Left hindlimb (tissue), 1 donor: ENCODE results near the gene ZNF689.
"Not testable (repeated sequence)": the region's sequence is repeated elsewhere in the genome, so short reads cannot be mapped to it uniquely, and the experiment has no call there.

Experiments used
- DNase-seq: peaks from one replicate; pipeline ENCODE4 v3.0.0-alpha.2; 2018

Gene ZNF689

DNA sequence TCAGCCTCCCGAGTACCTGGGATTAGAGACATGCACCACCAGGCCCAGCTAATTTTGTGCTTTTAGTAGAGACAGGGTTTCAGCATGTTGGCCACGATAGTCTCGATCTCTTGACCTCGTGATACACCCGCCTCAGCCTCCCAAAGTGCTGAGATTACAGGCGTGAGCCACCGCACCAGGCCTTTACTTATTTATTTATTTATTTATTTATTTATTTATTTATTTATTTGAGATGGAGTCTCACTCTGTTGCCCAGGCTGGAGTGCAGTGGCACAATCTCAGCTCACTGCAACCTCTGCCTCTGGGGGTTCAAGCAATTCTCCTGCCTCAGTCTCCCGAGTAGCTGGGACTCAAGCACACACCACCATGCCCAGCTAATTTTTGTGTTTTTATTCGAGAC lies 19.3 kb downstream of the ZNF689 start:
- not testable (repeated sequence) for DNase-seq

GRCh38 chr16:30589582-30589981 lies 20.6 kb downstream of the ZNF689 start:
- not testable (repeated sequence) for DNase-seq

- no peak for DNase-seq
Measured at GRCh38 chr16:30588651-30589050, 21.5 kb downstream of the ZNF689 start.

GRCh38 chr16:30585400-30586191 lies 24.6 kb downstream of the ZNF689 start, which contains the start of gene ZNF785:
Gene ZNF785, minus strand, starts transcription at chr16:30585697. Its CDS starts 86 bp downstream, at chr16:30585611.
- DNase-seq = peak; percentile 98

DNA sequence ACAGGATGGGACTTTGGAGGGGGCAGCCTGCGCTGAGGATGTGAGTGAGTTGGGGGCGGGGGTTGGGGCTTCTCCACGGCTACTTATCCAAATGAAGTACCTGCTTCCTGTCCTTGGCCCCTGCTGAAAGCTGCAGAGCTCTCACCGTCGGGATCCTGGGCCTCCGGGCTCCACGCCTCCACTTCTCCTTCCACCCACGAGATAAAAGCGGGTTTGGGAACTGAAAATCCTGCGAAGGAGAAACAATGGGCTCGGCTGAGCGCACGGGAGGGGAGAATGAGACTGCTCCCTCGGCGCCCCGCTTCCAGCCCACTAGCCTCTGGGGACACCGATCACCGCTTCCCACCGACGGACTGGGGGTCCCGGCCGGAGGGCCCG lies 25.2 kb downstream of the ZNF689 start:
- no peak for DNase-seq

DNA sequence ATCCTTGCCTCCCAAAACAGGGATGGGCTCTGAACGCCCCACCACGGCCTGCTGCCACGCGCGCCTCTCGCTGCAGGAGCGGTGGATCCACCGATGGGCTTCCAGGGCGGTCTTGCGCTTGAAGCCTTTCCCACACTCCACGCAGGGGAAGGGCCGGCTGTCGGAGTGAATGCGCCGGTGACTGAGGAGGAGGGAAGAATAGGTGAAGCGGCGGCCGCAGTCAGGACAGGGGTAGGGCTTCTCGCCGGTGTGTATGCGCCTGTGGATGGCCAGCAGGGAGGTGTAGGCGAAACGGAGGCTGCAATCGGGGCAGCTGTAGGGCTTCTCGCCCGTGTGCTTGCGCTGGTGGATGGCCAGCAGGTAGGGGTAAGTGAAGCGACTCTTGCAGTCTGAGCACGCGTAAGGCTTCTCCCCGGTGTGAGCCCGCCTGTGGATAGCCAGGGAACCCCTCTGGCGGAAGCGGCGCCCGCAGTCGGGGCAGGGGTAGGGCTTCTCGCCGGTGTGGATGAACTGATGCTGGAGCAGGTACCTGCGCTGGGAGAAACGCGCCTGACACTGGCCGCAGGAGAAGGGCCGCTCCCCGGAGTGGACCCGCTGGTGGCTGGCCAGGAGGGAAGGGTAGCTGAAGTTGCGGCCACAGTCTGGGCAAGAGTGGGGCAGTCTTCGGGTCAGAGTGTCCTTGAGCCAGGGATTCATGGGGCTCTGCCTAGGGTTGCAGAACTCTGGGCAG lies 27.4 kb downstream of the ZNF689 start:
- no peak for DNase-seq

DNA sequence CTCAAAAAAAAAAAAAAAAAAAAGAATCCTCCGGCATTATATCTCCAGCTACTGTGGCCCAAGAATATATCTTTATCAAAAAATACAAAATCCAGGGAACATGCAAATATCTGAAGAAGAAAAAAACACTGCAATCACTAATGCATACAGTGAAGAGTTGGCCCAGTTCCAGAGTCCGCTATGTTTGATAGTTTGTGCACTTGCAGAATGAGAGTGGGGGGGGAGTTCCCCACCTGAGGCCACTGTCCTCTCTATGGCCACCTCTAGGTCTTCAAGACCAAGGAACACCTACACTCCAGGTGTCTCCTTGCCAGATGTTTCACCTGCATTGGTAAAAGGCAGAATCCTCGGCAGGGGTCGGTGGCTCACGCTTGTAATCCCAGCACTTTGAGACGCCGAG lies 28.7 kb downstream of the ZNF689 start:
- DNase-seq = no peak

DNA sequence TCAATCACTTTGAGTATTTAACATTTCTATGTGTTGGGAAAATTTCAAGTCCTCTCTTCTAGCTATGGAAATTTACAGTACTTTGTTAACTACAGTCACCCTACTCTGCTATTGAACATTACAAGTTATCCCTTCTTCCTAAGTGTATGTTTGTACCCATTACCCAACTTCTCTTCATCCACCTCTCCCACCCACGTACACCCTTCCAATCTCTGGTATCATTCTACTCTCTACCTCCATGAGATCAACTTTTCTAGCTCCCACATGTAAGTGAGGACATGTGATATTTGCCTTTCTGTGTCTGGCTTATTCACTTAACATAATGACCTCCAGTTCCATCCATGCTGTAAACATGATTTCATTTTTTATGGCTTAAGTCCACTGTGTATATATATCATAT lies 35.5 kb downstream of the ZNF689 start:
- no peak for DNase-seq

DNA sequence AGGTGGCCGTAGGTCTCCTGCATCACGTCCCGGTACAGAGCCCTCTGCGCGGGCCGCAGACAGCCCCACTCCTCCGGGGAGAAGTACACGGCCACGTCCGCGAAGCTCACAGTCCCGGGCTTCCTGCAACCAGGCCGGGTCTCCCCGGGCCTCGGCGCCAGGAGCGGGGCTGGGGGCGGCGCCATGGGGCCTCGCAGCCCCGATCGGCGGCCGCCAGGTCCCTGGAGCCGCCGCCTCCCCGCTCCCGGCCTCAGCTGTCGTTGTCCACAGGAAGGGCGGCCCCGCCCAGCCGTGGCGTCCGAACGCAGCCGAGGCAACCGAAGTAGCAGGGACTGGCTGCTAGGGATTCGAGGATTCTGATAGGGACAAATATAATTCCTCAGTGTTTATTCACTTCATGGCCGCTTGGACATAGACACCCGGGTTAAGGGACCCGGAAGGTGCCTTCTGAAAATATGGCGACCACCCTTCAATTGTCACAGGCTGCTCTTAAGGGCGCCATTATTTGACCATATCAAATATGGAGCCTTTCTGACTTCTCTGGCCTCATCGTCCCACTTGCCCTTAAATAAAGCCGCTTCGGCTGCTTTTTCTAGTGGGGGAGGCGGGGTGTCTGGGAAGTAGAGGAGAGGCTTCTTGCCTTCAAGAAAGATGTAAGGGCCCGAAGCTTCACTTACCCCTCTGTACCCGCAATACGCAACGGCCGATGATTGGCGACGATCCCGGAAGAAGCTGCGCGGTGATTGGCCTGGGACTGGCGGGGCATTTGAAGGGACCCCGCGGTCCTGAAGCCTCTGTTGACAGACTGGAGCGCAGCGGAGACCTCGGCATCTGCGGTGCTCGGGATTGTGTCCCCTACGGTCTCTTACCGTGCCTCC lies 38.5 kb downstream of the ZNF689 start, which contains the start of gene ZNF688:
Gene ZNF688, minus strand, starts transcription at position 270 of the 878 bp plus-strand sequence. Its CDS starts 85 bp downstream, at position 185.
- DNase-seq = peak; percentile 97

GRCh38 chr16:30570636-30571444 lies 39.3 kb downstream of the ZNF689 start:
- DNase-seq = peak; percentile 68

GRCh38 chr16:30569746-30570635 lies 40.2 kb downstream of the ZNF689 start:
- DNase-seq = no peak

GRCh38 chr16:30569281-30569680 lies 40.9 kb downstream of the ZNF689 start:
- no peak for DNase-seq

GRCh38 chr16:30567991-30568638 lies 42.1 kb downstream of the ZNF689 start:
- DNase-seq = no peak

- no peak for DNase-seq
Measured at GRCh38 chr16:30567160-30567990, 42.8 kb downstream of the ZNF689 start.

- DNase-seq = no peak
Measured at GRCh38 chr16:30566531-30566930, 43.7 kb downstream of the ZNF689 start.

- DNase-seq = no peak
Measured at GRCh38 chr16:30565984-30566383, 44.2 kb downstream of the ZNF689 start.

- DNase-seq = no peak
Measured at GRCh38 chr16:30565526-30565925, 44.7 kb downstream of the ZNF689 start.

- DNase-seq = no peak
Measured at GRCh38 chr16:30562021-30562420, 48.2 kb downstream of the ZNF689 start.

DNA sequence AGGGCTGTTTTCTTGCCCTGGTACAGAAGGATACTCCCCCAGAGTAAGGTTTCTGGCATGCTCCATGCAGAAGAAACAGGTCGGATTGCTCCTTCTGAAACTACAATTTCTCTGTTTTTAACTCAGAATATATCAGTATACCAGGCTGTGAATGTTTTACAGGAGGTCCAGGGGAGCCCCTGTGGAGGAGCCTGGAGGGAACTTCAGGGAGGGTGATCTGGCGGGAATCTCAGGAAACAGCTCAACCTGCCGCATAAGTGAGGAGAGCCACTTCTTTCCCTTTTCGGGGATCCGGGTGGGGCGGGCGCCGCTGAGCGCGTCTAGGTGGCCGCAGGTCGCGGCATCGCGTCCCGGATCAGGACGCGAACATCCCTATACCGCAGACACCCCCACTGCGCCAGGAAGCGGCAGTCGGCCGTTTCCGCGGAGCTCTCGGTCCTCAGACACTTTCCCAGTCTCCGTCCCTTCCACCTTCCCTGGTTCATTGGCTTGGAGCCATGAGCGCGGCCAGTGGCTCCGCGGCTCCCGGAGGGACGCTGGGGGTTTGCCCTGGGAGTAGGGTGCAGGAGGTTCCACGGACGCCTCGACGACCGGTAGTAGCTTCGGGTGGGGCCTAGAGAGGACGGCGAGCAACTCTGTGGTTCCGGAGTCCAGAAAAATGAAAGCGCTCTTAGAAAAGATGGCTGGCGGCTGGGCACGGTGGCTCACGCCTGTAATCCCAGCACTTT lies 48.9 kb downstream of the ZNF689 start:
- DNase-seq = no peak
